Vein endothelial cell (primary cell): ENCODE results near the gene CATSPER1. TPM values are rescaled to one million over a fixed set of nuclear protein-coding genes. Genes with fewer than 3 reads are reported as not detected.

Source experiments
- total RNA-seq: library from RNA; depleted of rRNA; stranded (reverse); fragments of >200 nt; gene quantifications from 2 replicates; pipeline ENCODE4 v1.2.3, GENCODE V29; 2012

Gene CATSPER1
- total RNA-seq, result 0.10 and 0.33 TPM in 2 replicates

GRCh38 chr11:66026017-66026529 is at the start of gene CATSPER1:
Gene CATSPER1 (minus strand): TSS chr11:66026479. CDS start chr11:66026379, 100 bp downstream.

GRCh38 chr11:66069715-66070603 is 43.7 kb upstream of the CATSPER1 start, which contains the start of gene PACS1:
Gene PACS1 (plus strand): TSS chr11:66070272. CDS start chr11:66070487, 215 bp downstream.

GRCh38 chr11:66051766-66052663 is 25.7 kb upstream of the CATSPER1 start, which contains the start of gene SF3B2:
Gene SF3B2 (plus strand): TSS chr11:66052364. CDS start chr11:66052385, 21 bp downstream.

GRCh38 chr11:66048547-66049323 is 22.5 kb upstream of the CATSPER1 start, which contains the start of gene GAL3ST3:
Gene GAL3ST3 (minus strand): TSS chr11:66049161. CDS start chr11:66045415, 3,746 bp downstream.

GRCh38 chr11:66011785-66012303 is 14.4 kb downstream of the CATSPER1 start, which contains the start of gene CST6:
Gene CST6 (plus strand): TSS chr11:66012008. CDS start chr11:66012045, 37 bp downstream.

GRCh38 chr11:66001942-66002647 is 24.2 kb downstream of the CATSPER1 start, which contains the start of the genes BANF1 and EIF1AD:
Gene BANF1 (plus strand): TSS chr11:66002503. CDS start chr11:66003251, 748 bp downstream.
Gene EIF1AD (minus strand): TSS chr11:66002157. CDS start chr11:66000389, 1,768 bp downstream.

Other genes starting within 250 kb of the CATSPER1 start
- gene AP5B1, start 245.5 kb downstream of the CATSPER1 start, total RNA-seq, result 20.6 and 21.9 TPM in 2 replicates
- not detected in 2 replicates for gene OVOL1, start 239.4 kb downstream of the CATSPER1 start, total RNA-seq
- gene SNX32, start 192.5 kb downstream of the CATSPER1 start, total RNA-seq, result 0.10 and 1.6 TPM in 2 replicates
- 1,256 and 1,560 TPM in 2 replicates for gene CFL1, start 168.3 kb downstream of the CATSPER1 start, total RNA-seq
- 53.7 and 62.4 TPM in 2 replicates for gene MUS81, start 166.0 kb downstream of the CATSPER1 start, total RNA-seq
- 22.2 and 40.2 TPM in 2 replicates for gene EFEMP2, start 153.7 kb downstream of the CATSPER1 start, total RNA-seq
- gene CTSW, start 146.6 kb downstream of the CATSPER1 start, total RNA-seq, result 0.33 TPM in 1 of 2 replicates, not detected in the other
- gene FIBP, start 138.0 kb downstream of the CATSPER1 start, total RNA-seq, result 136 and 187 TPM in 2 replicates
- 75.8 and 112 TPM in 2 replicates for gene CCDC85B, start 135.8 kb downstream of the CATSPER1 start, total RNA-seq
- gene FOSL1, start 126.1 kb downstream of the CATSPER1 start, total RNA-seq, result 32.1 and 39.5 TPM in 2 replicates
- 24.7 and 28.1 TPM in 2 replicates for gene C11orf68, start 107.4 kb downstream of the CATSPER1 start, total RNA-seq
- 108 and 111 TPM in 2 replicates for gene DRAP1, start 107.1 kb downstream of the CATSPER1 start, total RNA-seq
- not detected in 2 replicates for gene TSGA10IP, start 81.0 kb downstream of the CATSPER1 start, total RNA-seq
- 29.2 and 33.6 TPM in 2 replicates for gene SART1, start 64.7 kb downstream of the CATSPER1 start, total RNA-seq
- gene EIF1AD, start 24.3 kb downstream of the CATSPER1 start, total RNA-seq, result 36.3 and 36.4 TPM in 2 replicates
- 29.4 and 35.5 TPM in 2 replicates for gene BANF1, start 24.0 kb downstream of the CATSPER1 start, total RNA-seq
- gene CST6, start 14.5 kb downstream of the CATSPER1 start, total RNA-seq, result not detected in 2 replicates
- 0.65 TPM in 1 of 2 replicates, not detected in the other for gene GAL3ST3, start 22.7 kb upstream of the CATSPER1 start, total RNA-seq
- 173 and 231 TPM in 2 replicates for gene SF3B2, start 25.9 kb upstream of the CATSPER1 start, total RNA-seq
- 32.7 and 47.4 TPM in 2 replicates for gene PACS1, start 43.8 kb upstream of the CATSPER1 start, total RNA-seq
- 22.0 and 22.9 TPM in 2 replicates for gene KLC2, start 231.2 kb upstream of the CATSPER1 start, total RNA-seq
- gene RAB1B, start 242.2 kb upstream of the CATSPER1 start, total RNA-seq, result 165 and 190 TPM in 2 replicates